ENCODE results near the gene FAM25G. TPM values are rescaled to one million over a fixed set of nuclear protein-coding genes. Genes with fewer than 3 reads are reported as not detected.

The FAM25G gene
- total and polyA plus RNA-seq, 2 of the 13 experiments (the other 11 are each of a cell fraction or from before 2014, with no cell fraction given): not detected

- no peak for TF ChIP-seq ZNF280D (CRISPR knock-in tag; IDR thresholded peaks at IDR 0.05)
These were observed 47.5 kb downstream of the FAM25G start (continued) for GRCh38 chr10:47444047-47444446.

GRCh38 chr10:47443145-47443544 is 48.4 kb downstream of the FAM25G start:
- intact Hi-C loops (cut with micrococcal nuclease; ENCODE audit: unreplicated experiment): no loop called here
- WGBS (ENCODE audit: low lambda C conversion rate): 7% methylated on average over 1 of the region's 2 CpGs
- POLR2A ChIA-PET: no interaction called here

More at GRCh38 chr10:47443145-47443544, 48.4 kb downstream of the FAM25G start:
- H3K79me2 ChIP-seq (ENCODE audit: insufficient read depth, low read length): no peaks in the 10 kb centered on the region
- H3K9ac ChIP-seq (ENCODE audit: insufficient read depth, low read depth, low read length): no peak overlapping the region
- DNase-seq (ENCODE audit: low spot score): no peak
- no peak for FAIRE-seq
- TF ChIP-seq ZNF782 (CRISPR knock-in tag; IDR thresholded peaks at IDR 0.05; ENCODE audit: borderline replicate concordance): no peak
- TF ChIP-seq HBP1 (CRISPR knock-in tag; IDR thresholded peaks at IDR 0.05; ENCODE audit: low read depth): no peak
- TF ChIP-seq PRPF4 (IDR thresholded peaks at IDR 0.05; ENCODE audit: low read depth, low read length, poor library complexity, severe bottlenecking): no peak
- TF ChIP-seq KDM6A (CRISPR knock-in tag; IDR thresholded peaks at IDR 0.05; ENCODE audit: low read depth): no peak
- no peak for TF ChIP-seq TP53 (CRISPR knock-in tag; conservative IDR thresholded peaks at IDR 0.05)
- TF ChIP-seq SOX13 (IDR thresholded peaks at IDR 0.05): no peak
- TF ChIP-seq SOX13 (CRISPR knock-in tag; conservative IDR thresholded peaks at IDR 0.05 in 1 of 2, IDR thresholded peaks at IDR 0.05 in 1 of 2): no peak
- no peak for TF ChIP-seq ZKSCAN1 (IDR thresholded peaks at IDR 0.05; ENCODE audit: low read length)
- TF ChIP-seq SMYD3 (CRISPR knock-in tag; IDR thresholded peaks at IDR 0.05): no peak
- no peak for TF ChIP-seq ZNF589 (CRISPR knock-in tag; conservative IDR thresholded peaks at IDR 0.05)
- no peak for TF ChIP-seq ZFP36L2 (CRISPR knock-in tag; IDR thresholded peaks at IDR 0.05)
- no peak for TF ChIP-seq RBAK (CRISPR knock-in tag; IDR thresholded peaks at IDR 0.05)
- TF ChIP-seq ZNF616 (CRISPR knock-in tag; IDR thresholded peaks at IDR 0.05; ENCODE audit: low read depth): no peak
- H3K4me1 ChIP-seq (ENCODE audit: insufficient read depth, low read length): no peaks in the 10 kb centered on the region
- H3K9me3 ChIP-seq (ENCODE audit: low read length): peaks cover 15% of the 10 kb centered on the region
- H3K27ac ChIP-seq (ENCODE audit: extremely low read length, insufficient read depth, low read length): no peak overlapping the region
- ATAC-seq: no peak
- no peak overlapping the region for H3K4me3 ChIP-seq (replicated peaks in 1 of 3; ENCODE audit: insufficient read depth in 1 of 3, low read depth in 2 of 3, low read length in 3 of 3)
- in situ Hi-C loops (cut with HindIII; ENCODE audit: extremely low pct_ligation_motif_present, low pct_unique_long_range_greater_than_20kb): no loop called here
- BruUV-seq (replicated peaks): no TSS peak
- H2AFZ ChIP-seq (ENCODE audit: low read length): no peak overlapping the region
- no peaks in the 10 kb centered on the region for H4K20me1 ChIP-seq (ENCODE audit: insufficient read depth, low read length)
- H3K27me3 ChIP-seq (ENCODE audit: control insufficient read depth in 1 of 2, insufficient read depth in 2 of 2, low read length in 2 of 2): peaks cover 0 to 5% of the 10 kb centered on the region in 2 experiments; a peak in 2 of 5 replicates
- no peaks in the 10 kb centered on the region for H3K36me3 ChIP-seq (replicated peaks in 1 of 2; ENCODE audit: control insufficient read depth in 1 of 2, insufficient read depth in 2 of 2, low read length in 2 of 2)
- CTCF ChIA-PET (ENCODE audit: low intra/inter-chr PET ratio, low total read pairs): no interaction called here
- H3K4me2 ChIP-seq (ENCODE audit: low read depth, low read length): no peak overlapping the region

Data from HepG2 (cell line).